GM20431 (cell line): ENCODE data around the gene SLC13A4.

Experiments
- in situ Hi-C: fragments of 300-500 bp; cut with MseI, MboI; formaldehyde crosslinking; loops from one replicate; pipeline ENCODE4 v1.15.0; 2020; ENCODE audit warnings: low sequenced_read_pairs; ENCODE audit not compliant: unreplicated experiment

Gene SLC13A4

GRCh38 chr7:135721198-135721820 is 6.7 kb downstream of the SLC13A4 start:
- in situ Hi-C loops = no loop called here

DNA sequence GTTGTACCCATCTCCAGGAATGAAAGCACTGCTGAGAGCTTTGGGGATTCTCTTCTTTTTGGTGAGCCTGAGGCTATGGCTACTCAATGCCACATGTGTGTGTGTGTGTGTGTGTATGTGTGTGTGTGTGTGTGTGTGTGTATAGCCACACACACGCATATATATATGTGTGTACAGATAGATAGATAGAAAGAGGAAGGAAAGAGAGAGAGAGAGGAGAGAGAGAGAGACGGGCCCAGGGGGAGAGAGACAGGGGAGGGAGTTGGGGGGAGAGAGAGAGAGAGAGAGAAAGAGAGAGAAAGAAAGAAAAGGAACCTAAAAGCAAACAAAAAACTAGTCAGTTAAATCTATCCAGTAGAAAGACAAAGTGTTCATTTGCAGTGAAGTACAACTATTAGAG is 8.3 kb downstream of the SLC13A4 start:
- in situ Hi-C loops = no loop called here

DNA sequence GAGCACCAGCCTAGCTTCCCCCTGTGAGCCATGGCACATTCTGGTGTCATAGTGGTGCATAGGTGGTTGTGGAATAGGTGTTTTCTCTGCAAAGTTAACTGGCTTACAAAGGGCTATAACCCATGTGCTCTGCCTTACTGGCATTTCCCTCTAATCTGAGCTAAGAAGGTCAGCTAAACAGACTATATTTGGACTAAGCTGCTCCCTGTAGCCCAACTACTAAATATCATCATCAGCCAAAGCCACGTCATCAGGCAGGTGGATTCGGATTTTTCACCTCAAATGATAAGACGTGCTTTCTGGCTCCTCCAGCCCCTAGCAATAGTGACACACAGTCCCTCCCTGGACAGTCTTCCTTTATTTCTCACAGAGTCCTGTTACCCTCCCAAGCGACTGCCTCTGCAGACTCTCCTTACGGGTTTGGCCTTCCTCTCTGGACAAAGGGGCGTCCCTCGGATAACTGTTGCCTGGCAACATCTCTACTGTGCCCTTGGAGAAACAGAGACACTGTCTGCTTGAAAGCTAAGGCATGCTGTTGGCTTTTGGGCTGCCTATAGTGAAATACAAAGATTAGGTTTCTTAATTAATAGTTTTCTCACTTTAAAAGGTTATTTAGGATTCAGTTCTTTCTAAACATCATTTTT is 9.1 kb downstream of the SLC13A4 start:
- in situ Hi-C loops = no loop called here

GRCh38 chr7:135718219-135718618 is 9.8 kb downstream of the SLC13A4 start:
- in situ Hi-C loops = no loop called here

DNA sequence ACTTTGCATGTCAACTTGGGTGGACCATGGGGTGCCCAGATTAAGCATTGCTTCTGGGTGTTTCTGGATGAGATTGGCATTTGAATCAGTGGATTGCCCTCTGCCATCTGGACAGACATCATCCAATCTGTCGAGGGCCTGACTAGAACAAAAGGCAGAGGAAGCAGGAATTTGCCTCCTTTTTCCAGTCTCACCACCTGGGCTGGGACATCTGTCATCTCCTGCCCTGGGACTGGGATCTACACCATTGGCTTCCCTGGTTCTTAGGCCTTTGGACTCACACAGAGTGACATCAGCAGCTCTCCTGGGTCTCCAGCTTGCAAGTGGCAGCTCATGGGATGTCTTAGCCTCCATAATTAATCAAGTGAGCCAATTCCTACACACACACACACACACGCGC is 10.3 kb downstream of the SLC13A4 start:
- in situ Hi-C loops = no loop called here

GRCh38 chr7:135716677-135717238 is 11.2 kb downstream of the SLC13A4 start:
- in situ Hi-C loops = no loop called here

GRCh38 chr7:135715673-135716072 is 12.3 kb downstream of the SLC13A4 start:
- in situ Hi-C loops = no loop called here

DNA sequence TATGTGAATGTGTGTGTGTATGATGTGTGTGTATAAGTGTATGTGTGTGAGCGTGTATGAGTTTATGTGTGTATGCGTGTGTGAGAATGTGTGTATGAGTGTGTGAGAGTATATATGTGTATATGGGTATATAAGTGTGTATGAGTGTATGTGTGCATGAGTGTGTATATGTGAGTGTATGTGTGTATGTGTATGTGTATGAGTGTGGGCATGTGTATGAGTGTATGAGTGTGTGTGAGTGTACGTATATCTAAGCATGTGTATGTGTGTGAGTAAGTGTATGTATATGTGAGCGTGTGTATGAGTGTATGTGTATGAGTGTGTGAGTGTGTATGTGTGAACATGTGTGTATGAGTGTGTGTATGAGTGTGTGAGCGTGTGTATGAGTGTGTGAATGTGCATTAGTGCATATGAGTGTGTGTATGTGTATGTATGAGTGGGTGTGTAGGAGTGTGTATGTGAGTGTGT is 12.9 kb downstream of the SLC13A4 start:
- in situ Hi-C loops = no loop called here

DNA sequence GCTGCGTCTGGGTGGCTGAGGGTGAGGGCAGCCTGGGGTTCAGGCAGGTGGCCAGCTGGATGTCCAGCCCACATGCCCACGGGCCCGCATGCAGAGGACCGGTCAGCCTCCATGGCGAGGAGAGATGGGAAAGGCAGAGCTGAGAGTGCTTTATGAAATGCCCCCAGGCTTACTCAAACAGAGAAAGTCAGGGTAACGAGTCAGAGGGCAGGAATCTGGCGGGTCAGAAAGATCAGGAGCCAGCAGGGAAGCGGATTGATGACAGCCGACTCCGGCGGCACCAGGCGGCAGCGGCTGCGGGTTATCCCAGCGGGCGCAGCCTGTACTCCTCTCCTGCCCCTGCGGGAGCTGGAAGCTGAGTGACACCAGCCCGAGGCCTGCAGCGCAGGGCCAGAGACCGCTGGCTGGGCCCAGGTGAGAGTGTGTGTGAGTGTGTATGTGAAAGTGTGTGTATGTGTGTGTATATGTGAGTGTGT is 13.4 kb downstream of the SLC13A4 start:
- in situ Hi-C loops = no loop called here

GRCh38 chr7:135713836-135714470 is 14.0 kb downstream of the SLC13A4 start:
- in situ Hi-C loops = no loop called here

DNA sequence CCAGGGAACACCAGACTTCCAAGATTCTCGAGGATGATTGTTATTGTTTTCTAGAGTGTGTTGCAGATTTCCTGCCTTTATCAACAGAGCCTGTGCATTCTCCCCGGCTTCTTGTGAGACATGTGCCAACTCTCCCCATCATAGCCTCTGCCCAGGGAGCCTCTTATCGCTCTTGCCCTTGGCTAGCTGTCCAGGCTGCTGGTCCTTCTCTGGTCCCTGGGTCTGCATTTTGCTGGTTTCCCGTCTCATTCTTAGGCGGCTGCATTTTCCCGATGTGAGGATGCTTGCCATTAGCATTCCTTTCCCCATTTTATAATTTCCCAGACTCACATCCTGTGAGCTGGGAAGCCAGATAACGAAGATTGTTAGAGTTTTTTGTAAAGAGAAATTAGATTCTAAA is 15.2 kb downstream of the SLC13A4 start:
- in situ Hi-C loops = no loop called here

GRCh38 chr7:135712182-135712782 is 15.7 kb downstream of the SLC13A4 start:
- in situ Hi-C loops = no loop called here

DNA sequence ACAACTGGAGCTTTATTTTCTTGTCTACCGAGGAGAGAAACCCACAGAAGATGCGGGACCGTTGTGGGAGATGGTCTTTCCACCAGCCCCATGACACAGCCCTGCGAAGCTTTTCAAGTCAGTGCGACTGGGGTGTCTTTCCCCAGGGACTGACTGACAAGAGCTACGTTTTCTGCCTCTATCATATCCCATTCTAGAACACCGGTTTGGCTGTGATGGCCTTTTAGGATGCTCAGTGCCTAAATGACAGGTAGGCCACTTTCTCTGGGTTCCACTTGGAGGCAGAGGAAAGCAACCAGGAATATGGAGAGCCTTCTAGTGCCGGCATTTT is 16.9 kb downstream of the SLC13A4 start:
- in situ Hi-C loops = no loop called here

GRCh38 chr7:135710417-135711138 is 17.4 kb downstream of the SLC13A4 start:
- in situ Hi-C loops = no loop called here

DNA sequence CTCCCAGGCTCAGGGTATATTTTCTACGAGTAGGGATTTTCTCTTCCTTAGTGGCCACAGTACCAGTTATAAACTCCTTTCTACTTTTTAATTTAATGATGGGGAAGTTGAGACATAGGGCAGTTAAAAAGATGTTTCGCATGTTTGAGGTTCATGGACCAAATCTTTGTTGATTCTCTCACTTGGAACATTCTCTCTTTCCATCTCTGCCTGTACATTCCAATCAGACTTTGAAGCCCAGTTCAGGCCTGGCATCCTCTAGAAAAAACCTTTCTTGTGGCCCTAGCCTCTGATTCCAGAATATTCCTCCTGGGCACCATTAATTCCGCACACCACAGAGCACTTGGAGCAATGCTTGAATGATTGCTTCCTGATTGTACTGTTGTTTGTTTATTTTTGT is 18.5 kb downstream of the SLC13A4 start:
- in situ Hi-C loops = no loop called here

DNA sequence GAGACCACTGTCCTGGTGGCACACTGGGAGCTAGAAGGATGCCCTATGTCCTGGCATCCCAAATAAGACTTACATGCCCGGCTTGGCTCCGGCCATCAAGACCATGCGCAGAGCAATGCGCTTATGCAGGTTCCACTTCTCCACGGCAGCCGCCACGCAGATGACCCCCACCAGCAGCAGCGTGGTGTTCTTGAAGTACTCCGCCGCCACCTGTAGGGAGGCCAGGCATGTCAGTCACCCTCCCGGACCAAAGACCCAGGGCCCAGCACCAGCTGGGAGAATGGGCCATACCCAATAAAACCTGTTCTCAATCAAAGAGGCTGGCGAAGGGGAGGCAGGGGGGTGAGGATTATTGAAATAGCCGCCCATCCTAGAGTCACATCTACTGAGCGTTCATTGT is 19.9 kb downstream of the SLC13A4 start:
- in situ Hi-C loops = no loop called here

GRCh38 chr7:135707570-135707966 is 20.4 kb downstream of the SLC13A4 start:
- in situ Hi-C loops = no loop called here

- in situ Hi-C loops = no loop called here
Observed at GRCh38 chr7:135706858-135707569, 21.0 kb downstream of the SLC13A4 start.

- in situ Hi-C loops = no loop called here
Observed at GRCh38 chr7:135706038-135706742, 21.8 kb downstream of the SLC13A4 start.
